HG02884 (cell line): ENCODE measurements around the gene CCDC60.

ENCODE experiments used
- ATAC-seq: cut with Tn5 transposase; IDR thresholded peaks from one replicate; pipeline ENCODE4 v1.9.1; 2021; ENCODE audit warnings: mild to moderate bottlenecking, moderate library complexity; ENCODE audit not compliant: unreplicated experiment

The CCDC60 gene

GRCh38 chr12:119381471-119382235 is 47.1 kb downstream of the CCDC60 start:
- no peak for ATAC-seq

GRCh38 chr12:119383206-119383605 is 48.7 kb downstream of the CCDC60 start:
- no peak for ATAC-seq

GRCh38 chr12:119384340-119384739 is 49.8 kb downstream of the CCDC60 start:
- ATAC-seq: no peak

GRCh38 chr12:119385659-119386058 is 51.1 kb downstream of the CCDC60 start:
- ATAC-seq: no peak

GRCh38 chr12:119389687-119390086 is 55.2 kb downstream of the CCDC60 start:
- ATAC-seq: no peak

- no peak for ATAC-seq
Measured at GRCh38 chr12:119391673-119392072, 57.1 kb downstream of the CCDC60 start.

- ATAC-seq: no peak
Measured at GRCh38 chr12:119393677-119394076, 59.1 kb downstream of the CCDC60 start.

GRCh38 chr12:119397540-119397939 is 63.0 kb downstream of the CCDC60 start:
- ATAC-seq: no peak

GRCh38 chr12:119398190-119398589 is 63.7 kb downstream of the CCDC60 start:
- no peak for ATAC-seq

- ATAC-seq: no peak
Measured at GRCh38 chr12:119399301-119399700, 64.8 kb downstream of the CCDC60 start.

- no peak for ATAC-seq
Measured at GRCh38 chr12:119406308-119406707, 71.8 kb downstream of the CCDC60 start.

GRCh38 chr12:119406811-119407210 is 72.3 kb downstream of the CCDC60 start:
- ATAC-seq: no peak

GRCh38 chr12:119409043-119409442 is 74.5 kb downstream of the CCDC60 start:
- no peak for ATAC-seq

- no peak for ATAC-seq
Measured at GRCh38 chr12:119410396-119410795, 75.9 kb downstream of the CCDC60 start.

- no peak for ATAC-seq
Measured at GRCh38 chr12:119412306-119412705, 77.8 kb downstream of the CCDC60 start.

GRCh38 chr12:119412811-119413794 is 78.6 kb downstream of the CCDC60 start:
- ATAC-seq: no peak

GRCh38 chr12:119415714-119416113 is 81.2 kb downstream of the CCDC60 start:
- no peak for ATAC-seq

- no peak for ATAC-seq
Measured at GRCh38 chr12:119417440-119417839, 82.9 kb downstream of the CCDC60 start.

- no peak for ATAC-seq
Measured at GRCh38 chr12:119419381-119419780, 84.9 kb downstream of the CCDC60 start.

- no peak for ATAC-seq
Measured at GRCh38 chr12:119423285-119423684, 88.8 kb downstream of the CCDC60 start.

GRCh38 chr12:119425623-119426022 is 91.1 kb downstream of the CCDC60 start:
- ATAC-seq: no peak

- ATAC-seq: no peak
Measured at GRCh38 chr12:119431151-119431550, 96.6 kb downstream of the CCDC60 start.
